ENCODE results near the gene ZNF879.

ZNF879 gene

DNA sequence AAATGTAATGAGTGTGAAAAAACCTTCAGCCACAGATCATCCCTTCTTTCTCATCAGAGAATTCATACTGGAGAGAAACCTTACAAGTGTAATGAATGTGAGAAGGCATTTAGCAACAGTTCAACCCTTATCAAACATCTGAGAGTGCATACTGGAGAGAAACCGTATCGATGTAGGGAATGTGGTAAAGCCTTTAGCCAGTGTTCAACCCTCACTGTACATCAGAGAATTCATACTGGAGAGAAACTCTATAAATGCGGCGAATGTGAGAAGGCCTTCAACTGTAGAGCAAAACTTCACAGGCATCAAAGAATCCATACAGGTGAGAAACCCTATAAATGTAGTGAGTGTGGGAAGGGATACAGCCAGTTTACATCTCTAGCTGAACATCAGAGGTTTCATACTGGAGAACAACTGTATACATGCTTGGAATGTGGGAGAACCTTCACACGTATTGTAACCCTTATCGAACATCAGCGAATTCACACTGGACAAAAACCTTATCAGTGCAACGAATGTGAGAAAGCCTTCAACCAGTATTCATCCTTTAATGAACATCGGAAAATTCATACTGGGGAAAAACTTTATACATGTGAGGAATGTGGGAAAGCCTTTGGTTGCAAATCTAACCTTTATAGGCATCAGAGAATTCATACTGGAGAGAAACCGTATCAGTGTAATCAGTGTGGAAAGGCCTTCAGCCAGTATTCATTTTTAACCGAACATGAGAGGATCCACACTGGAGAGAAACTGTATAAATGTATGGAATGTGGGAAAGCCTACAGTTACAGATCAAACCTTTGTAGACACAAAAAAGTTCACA lies 55.8 kb downstream of the ZNF879 start:
- Histone ChIP-seq H3K27me3 (ENCODE audit: control insufficient read depth in 3 of 3, insufficient read depth in 3 of 3, low read depth in 1 of 3, low read length in 3 of 3) (no peaks in the 10 kb centered on the region), H3K4me3 (ENCODE audit: low read length in 2 of 2) (no peak overlapping the region), H3K4ac (ENCODE audit: low read length) (no peak overlapping the region), H3K18ac (ENCODE audit: low read length) (no peak overlapping the region), H3K9me3 (replicated peaks in 1 of 2; ENCODE audit: control insufficient read depth in 2 of 2, insufficient read depth in 1 of 2, low read depth in 1 of 2, low read length in 2 of 2) (peaks cover 50 to 95% of the 10 kb centered on the region in 2 donors), H2BK120ac (ENCODE audit: low read depth, low read length) (no peak overlapping the region), H2BK12ac (ENCODE audit: low read length) (no peak overlapping the region), H3K9ac (ENCODE audit: low read depth, low read length, poor library complexity) (no peak overlapping the region), H3K79me1 (ENCODE audit: low read depth, low read length) (no peaks in the 10 kb centered on the region), H3K23ac (ENCODE audit: low read depth, low read length, poor library complexity) (no peak overlapping the region), H4K8ac (ENCODE audit: low read depth, low read length) (no peak overlapping the region), H2AFZ (ENCODE audit: low read length) (no peak overlapping the region), H2BK5ac (ENCODE audit: low read length) (no peak overlapping the region), H3K4me2 (ENCODE audit: insufficient read depth, low read length, poor library complexity, severe bottlenecking) (no peak overlapping the region), H3K27ac (replicated peaks; ENCODE audit: low read length) (no peak overlapping the region), H3K14ac (ENCODE audit: low read length) (no peak overlapping the region), H3K36me3 (replicated peaks in 1 of 2; ENCODE audit: control insufficient read depth in 2 of 2, insufficient read depth in 2 of 2, low read length in 2 of 2) (peaks cover 22 to 88% of the 10 kb centered on the region in 2 donors), H2BK15ac (ENCODE audit: low read length) (no peak overlapping the region), H2AK5ac (ENCODE audit: low read depth, low read length) (no peak overlapping the region), H4K91ac (ENCODE audit: low read depth, low read length, poor library complexity) (no peak overlapping the region), H3K4me1 (ENCODE audit: control insufficient read depth in 2 of 2, insufficient read depth in 1 of 2, low read depth in 1 of 2, low read length in 2 of 2) (no peaks in the 10 kb centered on the region)
- no CpG with 5 or more reads among the region's 11 CpGs for WGBS, 2 donors (ENCODE audit: extremely low coverage in 2 of 2, insufficient read length in 2 of 2, insufficient replicate concordance in 1 of 2)
- DNase-seq (ENCODE audit: low spot score): no peak

DNA sequence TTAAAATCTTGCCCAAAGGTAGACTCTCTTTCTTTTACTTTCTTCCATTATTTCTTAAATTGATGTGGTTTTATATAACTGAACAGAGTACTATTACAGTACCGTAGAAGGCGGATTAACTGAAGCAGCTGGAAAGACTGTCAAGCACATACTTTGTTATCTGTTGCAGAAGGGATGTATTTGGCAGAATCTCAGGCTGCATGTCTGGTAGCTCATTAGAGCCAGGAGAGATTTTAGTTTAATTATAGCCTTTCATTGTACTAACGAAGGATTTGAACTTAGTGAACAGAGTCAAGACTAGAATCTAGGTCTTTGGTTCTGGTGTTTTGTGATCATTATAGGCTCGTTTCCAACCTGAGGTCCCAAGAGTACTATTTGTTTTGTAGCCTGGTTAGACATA lies 57.1 kb downstream of the ZNF879 start:
- WGBS, 2 donors (ENCODE audit: extremely low coverage in 2 of 2, insufficient read length in 2 of 2, insufficient replicate concordance in 1 of 2): no CpG with 5 or more reads among the region's 4 CpGs
- DNase-seq (ENCODE audit: low spot score): no peak
- H2AFZ ChIP-seq (ENCODE audit: low read length): no peak overlapping the region
- no peaks in the 10 kb centered on the region for H3K79me1 ChIP-seq (ENCODE audit: low read depth, low read length)
- no peak overlapping the region for H3K4ac ChIP-seq (ENCODE audit: low read length)
- H2AK5ac ChIP-seq (ENCODE audit: low read depth, low read length): no peak overlapping the region
- H3K27ac ChIP-seq (replicated peaks; ENCODE audit: low read length): no peak overlapping the region
- H3K9me3 ChIP-seq (replicated peaks in 1 of 2; ENCODE audit: control insufficient read depth in 2 of 2, insufficient read depth in 1 of 2, low read depth in 1 of 2, low read length in 2 of 2): peaks cover 50 to 99% of the 10 kb centered on the region in 2 donors
- H3K23ac ChIP-seq (ENCODE audit: low read depth, low read length, poor library complexity): no peak overlapping the region
- no peak overlapping the region for H3K14ac ChIP-seq (ENCODE audit: low read length)
- H3K27me3 ChIP-seq (ENCODE audit: control insufficient read depth in 3 of 3, insufficient read depth in 3 of 3, low read depth in 1 of 3, low read length in 3 of 3): no peaks in the 10 kb centered on the region
- no peak overlapping the region for H2BK120ac ChIP-seq (ENCODE audit: low read depth, low read length)
- H3K4me3 ChIP-seq (ENCODE audit: low read length in 2 of 2): no peak overlapping the region
- no peak overlapping the region for H3K18ac ChIP-seq (ENCODE audit: low read length)
- H4K8ac ChIP-seq (ENCODE audit: low read depth, low read length): no peak overlapping the region
- no peaks in the 10 kb centered on the region for H3K4me1 ChIP-seq (ENCODE audit: control insufficient read depth in 2 of 2, insufficient read depth in 1 of 2, low read depth in 1 of 2, low read length in 2 of 2)
- no peak overlapping the region for H2BK12ac ChIP-seq (ENCODE audit: low read length)
- H4K91ac ChIP-seq (ENCODE audit: low read depth, low read length, poor library complexity): no peak overlapping the region
- H2BK15ac ChIP-seq (ENCODE audit: low read length): no peak overlapping the region
- no peak overlapping the region for H3K4me2 ChIP-seq (ENCODE audit: insufficient read depth, low read length, poor library complexity, severe bottlenecking)
- H3K9ac ChIP-seq (ENCODE audit: low read depth, low read length, poor library complexity): no peak overlapping the region
- peaks cover 22 to 78% of the 10 kb centered on the region in 2 donors for H3K36me3 ChIP-seq (replicated peaks in 1 of 2; ENCODE audit: control insufficient read depth in 2 of 2, insufficient read depth in 2 of 2, low read length in 2 of 2)
- no peak overlapping the region for H2BK5ac ChIP-seq (ENCODE audit: low read length)
